A673 (cell line): Measurements from ENCODE around the gene ZNF554. TPM values are rescaled to one million over a fixed set of nuclear protein-coding genes. Genes with fewer than 3 reads are reported as not detected.

Source experiments
- BruUV-seq: library from RNA; stranded (reverse); fragments of 400-500 nt; replicated peaks from 2 replicates; lab custom pipeline; 2021; lab: Mats Ljungman, UMichigan
- CTCF ChIA-PET: fragments of 300-600 bp; sonication (Branson Sonifier 250); formaldehyde crosslinking; loops from one replicate; lab custom pipeline; 2022; ENCODE audit warnings: antibody characterized with exemption; lab: Charles Lee
- POLR2A ChIA-PET: fragments of 300-600 bp; sonication (Branson Sonifier 250); formaldehyde crosslinking; loops from one replicate; lab custom pipeline; 2022; ENCODE audit warnings: antibody characterized with exemption; ENCODE audit not compliant: low non-redundant PET; lab: Charles Lee
- DNase-seq: peaks from one replicate; pipeline ENCODE4 v3.0.0-alpha.2; 2015; ENCODE audit warnings: low spot score
- H3K27ac ChIP-seq: fragments of 200-600 bp; sonication (generic); 2 replicates; pipeline ENCODE4 v1.5.1; 2016; ENCODE audit warnings: mixed run types, low read depth, mild to moderate bottlenecking, mixed read lengths, antibody characterized with exemption, low read length; ENCODE audit not compliant: poor library complexity, severe bottlenecking
- H3K27me3 ChIP-seq: fragments of 200-600 bp; sonication (generic); replicated peaks from 2 replicates; pipeline ENCODE4 v1.6.1; 2017; ENCODE audit warnings: mixed run types, low read depth, mild to moderate bottlenecking, mixed read lengths, antibody characterized with exemption, low read length; ENCODE audit not compliant: insufficient read depth, poor library complexity
- H3K36me3 ChIP-seq: fragments of 200-600 bp; sonication (generic); 2 replicates; pipeline ENCODE4 v1.6.1; 2016; ENCODE audit warnings: mixed run types, mild to moderate bottlenecking, mixed read lengths, antibody characterized with exemption, low read length; ENCODE audit not compliant: insufficient read depth, poor library complexity, severe bottlenecking
- H3K4me1 ChIP-seq: fragments of 200-600 bp; sonication (generic); 2 replicates; pipeline ENCODE4 v1.6.1; 2017; ENCODE audit warnings: mixed run types, mild to moderate bottlenecking, mixed read lengths, antibody characterized with exemption, low read length; ENCODE audit not compliant: insufficient read depth, poor library complexity, severe bottlenecking
- H3K4me3 ChIP-seq: fragments of 200-600 bp; sonication (generic); 2 replicates; pipeline ENCODE4 v1.5.1; 2016; ENCODE audit warnings: low read depth, mixed run types, mild to moderate bottlenecking, mixed read lengths, low read length; ENCODE audit not compliant: poor library complexity, severe bottlenecking
- H3K9me3 ChIP-seq: fragments of 200-600 bp; sonication (generic); 2 replicates; pipeline ENCODE4 v1.6.1; 2016; ENCODE audit warnings: mixed run types, low read depth, mild to moderate bottlenecking, mixed read lengths, antibody characterized with exemption, low read length; ENCODE audit not compliant: poor library complexity, severe bottlenecking
- CTCF ChIP-seq: fragments of 300-800, 200-600 bp; sonication (generic); conservative IDR thresholded peaks from 2 replicates; pipeline ENCODE4 v1.5.1; 2017; ENCODE audit warnings: low read depth, mild to moderate bottlenecking, antibody characterized with exemption, low read length, moderate library complexity, mixed read lengths
- EZH2 ChIP-seq: fragments of 200-600 bp; sonication (generic); IDR thresholded peaks from 2 replicates; pipeline ENCODE4 v1.6.1; 2017; ENCODE audit warnings: borderline replicate concordance, low read depth, mild to moderate bottlenecking, mixed read lengths, antibody characterized with exemption, low read length; ENCODE audit not compliant: poor library complexity, severe bottlenecking
- intact Hi-C: fragments of 100-400 bp; cut with micrococcal nuclease; formaldehyde crosslinking; loops from one replicate; pipeline ENCODE4 v1.10.0; 2022; ENCODE audit not compliant: unreplicated experiment
- total RNA-seq: library from RNA; stranded (reverse); gene quantifications from 2 replicates; pipeline ENCODE4 v1.2.3, GENCODE V29; 2021

Gene ZNF554
- total RNA-seq, 1 experiment from 2014 or later = 3.5 TPM

GRCh38 chr19:2798158-2798685 is 21.4 kb upstream of the ZNF554 start:
- Histone ChIP-seq H3K27me3 (no peaks in the 10 kb centered on the region), H3K4me1 (no peaks in the 10 kb centered on the region), H3K36me3 (peaks cover 57% of the 10 kb centered on the region), H3K4me3 (no peak overlapping the region), H3K27ac (no peak overlapping the region), H3K9me3 (no peaks in the 10 kb centered on the region)
- intact Hi-C loops = no loop called here
- POLR2A ChIA-PET = no interaction called here
- DNase-seq = no peak
- CTCF ChIA-PET = no interaction called here
- no TSS peak for BruUV-seq
- TF ChIP-seq CTCF (no peak), EZH2 (no peak)

DNA sequence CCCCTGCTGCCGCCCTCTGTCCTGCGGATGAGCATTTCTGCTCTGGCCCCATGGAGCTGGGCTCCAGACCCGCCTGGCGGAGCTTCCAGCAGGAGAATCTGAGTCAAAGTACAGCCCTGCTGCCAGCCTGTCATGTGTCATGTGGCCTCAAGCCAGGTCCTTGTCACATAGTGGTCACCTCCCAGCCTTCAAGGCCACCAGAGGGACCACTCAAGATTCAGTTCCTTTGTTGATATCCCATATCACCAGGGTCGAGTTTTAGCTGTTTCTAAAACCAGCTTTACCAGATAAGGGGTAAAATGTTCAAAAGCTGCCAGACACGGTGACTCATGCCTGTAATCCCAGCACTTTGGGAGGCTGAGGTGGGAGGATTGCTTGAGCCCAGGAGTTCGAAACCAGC is 20.9 kb upstream of the ZNF554 start:
- Histone ChIP-seq H3K27ac (no peak overlapping the region), H3K36me3 (peaks cover 57% of the 10 kb centered on the region), H3K9me3 (no peaks in the 10 kb centered on the region), H3K27me3 (no peaks in the 10 kb centered on the region), H3K4me1 (peaks cover under 1% of the 10 kb centered on the region), H3K4me3 (no peak overlapping the region)
- no TSS peak for BruUV-seq
- intact Hi-C loops = no loop called here
- no peak for DNase-seq
- ChIA-PET CTCF (no interaction called here), POLR2A (no interaction called here)
- TF ChIP-seq EZH2 (no peak), CTCF (no peak)

- Histone ChIP-seq H3K4me3 (no peak overlapping the region), H3K27ac (no peak overlapping the region), H3K27me3 (no peaks in the 10 kb centered on the region), H3K9me3 (no peaks in the 10 kb centered on the region), H3K36me3 (peaks cover 51% of the 10 kb centered on the region), H3K4me1 (peaks cover 5% of the 10 kb centered on the region)
- intact Hi-C loops = no loop called here
- POLR2A ChIA-PET = no interaction called here
- TF ChIP-seq CTCF (no peak), EZH2 (no peak)
- CTCF ChIA-PET = no interaction called here
- no TSS peak for BruUV-seq
- no peak for DNase-seq
Measured at GRCh38 chr19:2799273-2800020, 20.2 kb upstream of the ZNF554 start.
